ENCODE results near the gene UCHL5. TPM values are rescaled to one million over a fixed set of nuclear protein-coding genes. Genes with fewer than 3 reads are reported as not detected.

Gene UCHL5
- total RNA-seq, 2 experiments from 2014 or later: 28.6 to 82.5 TPM

GRCh38 chr1:192986110-192986747, 72.9 kb downstream of the UCHL5 start:
- H3K79me2 ChIP-seq (ENCODE audit: insufficient read depth, low read depth, low read length): no peaks in the 10 kb centered on the region
- no peaks in the 10 kb centered on the region for H3K4me1 ChIP-seq (ENCODE audit: insufficient read depth, low read length, poor library complexity, severe bottlenecking)
- no peak overlapping the region for H3K4me2 ChIP-seq (ENCODE audit: low read length)
- no peak for DNase-seq (ENCODE audit: low spot score)
- H2AFZ ChIP-seq (ENCODE audit: low read length): no peak overlapping the region
- ChIA-PET CTCF (ENCODE audit: unreplicated experiment) (no interaction called here), POLR2A (no interaction called here)
- intact Hi-C loops (cut with micrococcal nuclease; ENCODE audit: unreplicated experiment): no loop called here
- no peaks in the 10 kb centered on the region for H3K9me2 ChIP-seq (ENCODE audit: insufficient read depth, low read length)
- no TSS peak for BruUV-seq (replicated peaks)
- H3K4me3 ChIP-seq (ENCODE audit: low read depth, low read length, poor library complexity, severe bottlenecking): no peak overlapping the region
- no peaks in the 10 kb centered on the region for H4K20me1 ChIP-seq (ENCODE audit: insufficient read depth, low read length)
- TF ChIP-seq, protein P1, sequence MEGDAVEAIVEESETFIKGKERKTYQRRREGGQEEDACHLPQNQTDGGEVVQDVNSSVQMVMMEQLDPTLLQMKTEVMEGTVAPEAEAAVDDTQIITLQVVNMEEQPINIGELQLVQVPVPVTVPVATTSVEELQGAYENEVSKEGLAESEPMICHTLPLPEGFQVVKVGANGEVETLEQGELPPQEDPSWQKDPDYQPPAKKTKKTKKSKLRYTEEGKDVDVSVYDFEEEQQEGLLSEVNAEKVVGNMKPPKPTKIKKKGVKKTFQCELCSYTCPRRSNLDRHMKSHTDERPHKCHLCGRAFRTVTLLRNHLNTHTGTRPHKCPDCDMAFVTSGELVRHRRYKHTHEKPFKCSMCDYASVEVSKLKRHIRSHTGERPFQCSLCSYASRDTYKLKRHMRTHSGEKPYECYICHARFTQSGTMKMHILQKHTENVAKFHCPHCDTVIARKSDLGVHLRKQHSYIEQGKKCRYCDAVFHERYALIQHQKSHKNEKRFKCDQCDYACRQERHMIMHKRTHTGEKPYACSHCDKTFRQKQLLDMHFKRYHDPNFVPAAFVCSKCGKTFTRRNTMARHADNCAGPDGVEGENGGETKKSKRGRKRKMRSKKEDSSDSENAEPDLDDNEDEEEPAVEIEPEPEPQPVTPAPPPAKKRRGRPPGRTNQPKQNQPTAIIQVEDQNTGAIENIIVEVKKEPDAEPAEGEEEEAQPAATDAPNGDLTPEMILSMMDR (conservative IDR thresholded peaks at IDR 0.05; ENCODE audit: low read length): no peak
- TF ChIP-seq EZH2phosphoT487 (IDR thresholded peaks at IDR 0.05; ENCODE audit: borderline replicate concordance, low read depth, low read length): no peak
- no peaks in the 10 kb centered on the region for H3K9me3 ChIP-seq (ENCODE audit: low read length)
- H3K27ac ChIP-seq (ENCODE audit: low read depth, low read length, poor library complexity, severe bottlenecking): no peak overlapping the region
- H3K36me3 ChIP-seq (ENCODE audit: insufficient read depth, low read length): no peaks in the 10 kb centered on the region

DNA sequence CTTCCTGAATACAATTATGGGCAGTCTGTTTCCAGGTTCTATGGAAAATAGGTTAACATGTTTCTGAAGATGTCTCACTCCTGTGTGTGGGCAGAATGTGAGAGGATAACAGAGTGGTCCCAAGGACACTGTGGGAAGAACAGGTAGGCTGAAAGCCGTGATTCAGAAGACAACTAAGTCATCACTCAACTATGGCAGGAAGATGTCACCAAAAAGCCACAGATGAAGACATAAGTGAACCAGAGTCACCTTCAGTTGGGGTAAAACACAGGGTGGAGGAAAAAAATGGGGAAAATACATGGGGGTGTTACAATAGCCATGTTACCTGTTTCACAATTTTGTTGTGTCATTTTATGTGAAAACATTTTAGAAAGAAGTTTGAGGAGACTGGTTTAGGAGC, 75.1 kb downstream of the UCHL5 start:
- no peak for DNase-seq (ENCODE audit: low spot score)
- H4K20me1 ChIP-seq (ENCODE audit: insufficient read depth, low read length): no peaks in the 10 kb centered on the region
- no peaks in the 10 kb centered on the region for H3K9me2 ChIP-seq (ENCODE audit: insufficient read depth, low read length)
- no peak overlapping the region for H3K4me2 ChIP-seq (ENCODE audit: low read length)
- no TSS peak for BruUV-seq (replicated peaks)
- H3K9me3 ChIP-seq (ENCODE audit: low read length): no peaks in the 10 kb centered on the region
- TF ChIP-seq, protein P1 (conservative IDR thresholded peaks at IDR 0.05; ENCODE audit: low read length): no peak
- TF ChIP-seq EZH2phosphoT487 (IDR thresholded peaks at IDR 0.05; ENCODE audit: borderline replicate concordance, low read depth, low read length): no peak
- POLR2A ChIA-PET: no interaction called here
- H3K36me3 ChIP-seq (ENCODE audit: insufficient read depth, low read length): no peaks in the 10 kb centered on the region
- H2AFZ ChIP-seq (ENCODE audit: low read length): no peak overlapping the region
- no peaks in the 10 kb centered on the region for H3K4me1 ChIP-seq (ENCODE audit: insufficient read depth, low read length, poor library complexity, severe bottlenecking)
- H3K27ac ChIP-seq (ENCODE audit: low read depth, low read length, poor library complexity, severe bottlenecking): no peak overlapping the region
- H3K79me2 ChIP-seq (ENCODE audit: insufficient read depth, low read depth, low read length): no peaks in the 10 kb centered on the region
- no peak overlapping the region for H3K4me3 ChIP-seq (ENCODE audit: low read depth, low read length, poor library complexity, severe bottlenecking)
- intact Hi-C loops (cut with micrococcal nuclease; ENCODE audit: unreplicated experiment): no loop called here
- CTCF ChIA-PET (ENCODE audit: unreplicated experiment): no interaction called here

- CTCF ChIA-PET (ENCODE audit: unreplicated experiment): no interaction called here
- H2AFZ ChIP-seq (ENCODE audit: low read length): no peak overlapping the region
- H3K9me2 ChIP-seq (ENCODE audit: insufficient read depth, low read length): no peaks in the 10 kb centered on the region
- H3K4me2 ChIP-seq (ENCODE audit: low read length): no peak overlapping the region
- H4K20me1 ChIP-seq (ENCODE audit: insufficient read depth, low read length): no peaks in the 10 kb centered on the region
- POLR2A ChIA-PET: interaction anchor here (0.5 to 1.5 kb wide), 3 partner anchors 12 to 294 kb away, joined by 3 to 4 read pairs (median 4); no protein-coding TSS in a partner anchor
- TF ChIP-seq, protein P1 (conservative IDR thresholded peaks at IDR 0.05; ENCODE audit: low read length): no peak
- TF ChIP-seq EZH2phosphoT487 (IDR thresholded peaks at IDR 0.05; ENCODE audit: borderline replicate concordance, low read depth, low read length): no peak
- no peaks in the 10 kb centered on the region for H3K36me3 ChIP-seq (ENCODE audit: insufficient read depth, low read length)
- BruUV-seq (replicated peaks): no TSS peak
- no peak for DNase-seq (ENCODE audit: low spot score)
- no peak overlapping the region for H3K4me3 ChIP-seq (ENCODE audit: low read depth, low read length, poor library complexity, severe bottlenecking)
- intact Hi-C loops (cut with micrococcal nuclease; ENCODE audit: unreplicated experiment): no loop called here
- H3K79me2 ChIP-seq (ENCODE audit: insufficient read depth, low read depth, low read length): no peaks in the 10 kb centered on the region
- no peaks in the 10 kb centered on the region for H3K4me1 ChIP-seq (ENCODE audit: insufficient read depth, low read length, poor library complexity, severe bottlenecking)
- H3K27ac ChIP-seq (ENCODE audit: low read depth, low read length, poor library complexity, severe bottlenecking): no peak overlapping the region
- no peaks in the 10 kb centered on the region for H3K9me3 ChIP-seq (ENCODE audit: low read length)
Measured at GRCh38 chr1:192983349-192983980, 75.7 kb downstream of the UCHL5 start.
